Measurements from ENCODE around the gene SPON1.

SPON1 gene

GRCh38 chr11:14041565-14041964, 79.0 kb downstream of the SPON1 start:
- DNase-seq (ENCODE audit: insufficient read length, low spot score) (no peak), FAIRE-seq (no peak)
- TF ChIP-seq, protein P1, sequence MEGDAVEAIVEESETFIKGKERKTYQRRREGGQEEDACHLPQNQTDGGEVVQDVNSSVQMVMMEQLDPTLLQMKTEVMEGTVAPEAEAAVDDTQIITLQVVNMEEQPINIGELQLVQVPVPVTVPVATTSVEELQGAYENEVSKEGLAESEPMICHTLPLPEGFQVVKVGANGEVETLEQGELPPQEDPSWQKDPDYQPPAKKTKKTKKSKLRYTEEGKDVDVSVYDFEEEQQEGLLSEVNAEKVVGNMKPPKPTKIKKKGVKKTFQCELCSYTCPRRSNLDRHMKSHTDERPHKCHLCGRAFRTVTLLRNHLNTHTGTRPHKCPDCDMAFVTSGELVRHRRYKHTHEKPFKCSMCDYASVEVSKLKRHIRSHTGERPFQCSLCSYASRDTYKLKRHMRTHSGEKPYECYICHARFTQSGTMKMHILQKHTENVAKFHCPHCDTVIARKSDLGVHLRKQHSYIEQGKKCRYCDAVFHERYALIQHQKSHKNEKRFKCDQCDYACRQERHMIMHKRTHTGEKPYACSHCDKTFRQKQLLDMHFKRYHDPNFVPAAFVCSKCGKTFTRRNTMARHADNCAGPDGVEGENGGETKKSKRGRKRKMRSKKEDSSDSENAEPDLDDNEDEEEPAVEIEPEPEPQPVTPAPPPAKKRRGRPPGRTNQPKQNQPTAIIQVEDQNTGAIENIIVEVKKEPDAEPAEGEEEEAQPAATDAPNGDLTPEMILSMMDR (IDR thresholded peaks at IDR 0.05; ENCODE audit: insufficient read depth, missing control alignments), result no peak

- TF ChIP-seq, protein P1 (IDR thresholded peaks at IDR 0.05; ENCODE audit: insufficient read depth, missing control alignments), result no peak
- FAIRE-seq, result no peak
- no peak for DNase-seq (ENCODE audit: insufficient read length, low spot score)
These were observed 80.4 kb downstream of the SPON1 start for GRCh38 chr11:14042686-14043465.

DNA sequence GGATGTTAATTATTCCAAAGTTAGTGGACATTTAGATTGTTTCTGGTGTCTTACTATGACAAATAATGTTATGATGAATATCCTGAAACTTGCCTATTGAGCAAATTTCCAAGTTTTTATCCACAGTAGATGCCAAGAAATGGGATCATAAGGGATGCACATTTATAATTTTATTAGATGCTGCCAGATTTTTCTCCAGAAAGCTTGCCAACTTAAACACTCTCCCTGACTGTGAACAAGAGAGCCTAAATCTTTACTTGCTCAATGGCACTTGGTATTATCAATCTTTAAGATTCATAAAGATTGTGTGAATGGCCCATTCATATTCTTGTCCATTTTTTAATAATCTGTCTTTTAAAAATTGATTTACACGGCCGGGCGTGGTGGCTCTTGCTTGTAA, 82.4 kb downstream of the SPON1 start:
- TF ChIP-seq, protein P1 (IDR thresholded peaks at IDR 0.05; ENCODE audit: insufficient read depth, missing control alignments), result no peak
- DNase-seq (ENCODE audit: insufficient read length, low spot score) (no peak), FAIRE-seq (no peak)

DNA sequence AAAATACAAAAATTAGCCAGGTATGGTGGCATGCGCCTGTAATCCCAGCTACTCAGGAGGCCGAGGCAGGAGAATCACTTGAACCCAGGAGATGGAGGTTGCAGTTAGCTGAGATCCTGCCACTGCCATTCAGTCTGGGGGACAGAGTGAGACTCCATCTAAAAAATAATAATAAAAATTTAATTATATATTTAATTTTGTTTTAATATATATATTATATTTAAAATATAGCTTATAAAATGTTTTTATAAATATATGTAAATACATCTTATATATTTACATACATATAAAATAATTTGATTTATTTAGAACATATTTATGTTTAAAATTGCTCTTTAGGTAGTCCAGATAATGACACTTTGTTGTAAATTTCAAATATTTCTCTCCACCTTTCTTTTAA, 82.9 kb downstream of the SPON1 start:
- FAIRE-seq, result no peak
- DNase-seq (ENCODE audit: insufficient read length, low spot score), result no peak
- TF ChIP-seq, protein P1 (IDR thresholded peaks at IDR 0.05; ENCODE audit: insufficient read depth, missing control alignments), result no peak

- TF ChIP-seq, protein P1 (IDR thresholded peaks at IDR 0.05; ENCODE audit: insufficient read depth, missing control alignments), result no peak
- FAIRE-seq (no peak), DNase-seq (ENCODE audit: insufficient read length, low spot score) (no peak)
These were observed 89.7 kb downstream of the SPON1 start for GRCh38 chr11:14052198-14052597.

DNA sequence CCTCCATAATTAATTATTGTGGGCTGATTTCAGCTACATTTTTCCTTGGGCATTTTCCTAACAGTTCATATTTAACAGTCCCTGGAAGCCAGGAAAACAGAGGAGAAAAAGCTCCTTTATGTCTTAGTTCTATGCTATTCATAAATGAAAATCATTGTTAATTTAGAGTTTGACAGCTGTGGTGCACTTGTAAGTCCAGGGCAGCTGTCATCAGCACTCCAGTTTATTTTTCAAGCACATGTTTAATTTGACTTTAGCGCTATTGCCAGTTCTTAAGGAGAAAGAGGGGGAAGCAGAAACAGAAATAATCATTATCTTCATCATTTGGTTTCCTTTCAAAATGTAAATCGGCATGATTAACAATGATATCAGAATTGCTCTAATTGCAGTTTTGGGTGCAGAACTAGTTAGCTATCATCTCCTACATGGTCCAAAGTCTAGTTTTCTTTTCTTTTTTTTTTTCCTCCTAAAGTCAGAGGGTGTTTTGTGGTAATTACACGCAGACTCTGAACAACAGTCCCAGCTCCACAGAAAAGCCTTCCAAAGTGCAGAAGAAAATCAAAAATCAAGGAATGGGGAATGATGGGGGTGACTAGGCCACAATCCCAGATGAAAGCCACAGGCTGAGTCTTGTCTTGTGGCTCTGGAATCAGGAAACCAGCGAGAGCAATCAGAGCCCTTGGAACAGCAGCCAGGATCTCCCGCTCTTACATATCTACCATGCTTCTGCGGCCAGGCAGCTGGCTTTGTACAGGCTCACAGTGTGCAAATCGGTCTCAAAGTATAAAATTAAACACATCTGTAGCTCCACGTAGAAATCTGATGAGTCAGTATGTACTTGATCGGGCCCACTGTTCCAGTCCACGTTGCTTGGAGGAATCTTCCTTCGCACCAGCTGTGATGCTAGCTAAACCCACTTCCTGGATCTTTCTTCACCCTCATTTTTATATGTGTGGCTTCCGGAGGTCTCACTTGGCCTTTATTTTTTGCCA, 91.9 kb downstream of the SPON1 start:
- TF ChIP-seq, protein P1 (IDR thresholded peaks at IDR 0.05; ENCODE audit: insufficient read depth, missing control alignments), result no peak
- no peak for FAIRE-seq
- no peak for DNase-seq (ENCODE audit: insufficient read length, low spot score)
